IPS-18a (cell line): ENCODE data around the gene RIN3.
A peak's percentile ranks its signal among the peaks of the same experiment; 100 is the strongest.

Experiments
- H3K27ac ChIP-seq: one replicate; pipeline ENCODE4 v1.5.1; 2013; ENCODE audit warnings: low read length
- H3K27me3 ChIP-seq: one replicate; pipeline ENCODE4 v1.6.1; 2013; ENCODE audit warnings: mild to moderate bottlenecking, low read length; ENCODE audit not compliant: control insufficient read depth, insufficient read depth
- H3K36me3 ChIP-seq: one replicate; pipeline ENCODE4 v1.6.1; 2013; ENCODE audit warnings: low read depth, low read length; ENCODE audit not compliant: control insufficient read depth
- H3K4me1 ChIP-seq: one replicate; pipeline ENCODE4 v1.6.1; 2013; ENCODE audit warnings: low read depth, low read length; ENCODE audit not compliant: control insufficient read depth
- H3K4me3 ChIP-seq: one replicate; pipeline ENCODE4 v1.5.1; 2013; ENCODE audit warnings: low read length
- H3K9ac ChIP-seq: one replicate; pipeline ENCODE4 v1.6.1; 2013; ENCODE audit warnings: mild to moderate bottlenecking, low read length, moderate library complexity
- H3K9me3 ChIP-seq: one replicate; pipeline ENCODE4 v1.6.1; 2013; ENCODE audit warnings: low read depth, low read length; ENCODE audit not compliant: control insufficient read depth

The RIN3 gene, protein sequence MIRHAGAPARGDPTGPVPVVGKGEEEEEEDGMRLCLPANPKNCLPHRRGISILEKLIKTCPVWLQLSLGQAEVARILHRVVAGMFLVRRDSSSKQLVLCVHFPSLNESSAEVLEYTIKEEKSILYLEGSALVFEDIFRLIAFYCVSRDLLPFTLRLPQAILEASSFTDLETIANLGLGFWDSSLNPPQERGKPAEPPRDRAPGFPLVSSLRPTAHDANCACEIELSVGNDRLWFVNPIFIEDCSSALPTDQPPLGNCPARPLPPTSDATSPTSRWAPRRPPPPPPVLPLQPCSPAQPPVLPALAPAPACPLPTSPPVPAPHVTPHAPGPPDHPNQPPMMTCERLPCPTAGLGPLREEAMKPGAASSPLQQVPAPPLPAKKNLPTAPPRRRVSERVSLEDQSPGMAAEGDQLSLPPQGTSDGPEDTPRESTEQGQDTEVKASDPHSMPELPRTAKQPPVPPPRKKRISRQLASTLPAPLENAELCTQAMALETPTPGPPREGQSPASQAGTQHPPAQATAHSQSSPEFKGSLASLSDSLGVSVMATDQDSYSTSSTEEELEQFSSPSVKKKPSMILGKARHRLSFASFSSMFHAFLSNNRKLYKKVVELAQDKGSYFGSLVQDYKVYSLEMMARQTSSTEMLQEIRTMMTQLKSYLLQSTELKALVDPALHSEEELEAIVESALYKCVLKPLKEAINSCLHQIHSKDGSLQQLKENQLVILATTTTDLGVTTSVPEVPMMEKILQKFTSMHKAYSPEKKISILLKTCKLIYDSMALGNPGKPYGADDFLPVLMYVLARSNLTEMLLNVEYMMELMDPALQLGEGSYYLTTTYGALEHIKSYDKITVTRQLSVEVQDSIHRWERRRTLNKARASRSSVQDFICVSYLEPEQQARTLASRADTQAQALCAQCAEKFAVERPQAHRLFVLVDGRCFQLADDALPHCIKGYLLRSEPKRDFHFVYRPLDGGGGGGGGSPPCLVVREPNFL

DNA sequence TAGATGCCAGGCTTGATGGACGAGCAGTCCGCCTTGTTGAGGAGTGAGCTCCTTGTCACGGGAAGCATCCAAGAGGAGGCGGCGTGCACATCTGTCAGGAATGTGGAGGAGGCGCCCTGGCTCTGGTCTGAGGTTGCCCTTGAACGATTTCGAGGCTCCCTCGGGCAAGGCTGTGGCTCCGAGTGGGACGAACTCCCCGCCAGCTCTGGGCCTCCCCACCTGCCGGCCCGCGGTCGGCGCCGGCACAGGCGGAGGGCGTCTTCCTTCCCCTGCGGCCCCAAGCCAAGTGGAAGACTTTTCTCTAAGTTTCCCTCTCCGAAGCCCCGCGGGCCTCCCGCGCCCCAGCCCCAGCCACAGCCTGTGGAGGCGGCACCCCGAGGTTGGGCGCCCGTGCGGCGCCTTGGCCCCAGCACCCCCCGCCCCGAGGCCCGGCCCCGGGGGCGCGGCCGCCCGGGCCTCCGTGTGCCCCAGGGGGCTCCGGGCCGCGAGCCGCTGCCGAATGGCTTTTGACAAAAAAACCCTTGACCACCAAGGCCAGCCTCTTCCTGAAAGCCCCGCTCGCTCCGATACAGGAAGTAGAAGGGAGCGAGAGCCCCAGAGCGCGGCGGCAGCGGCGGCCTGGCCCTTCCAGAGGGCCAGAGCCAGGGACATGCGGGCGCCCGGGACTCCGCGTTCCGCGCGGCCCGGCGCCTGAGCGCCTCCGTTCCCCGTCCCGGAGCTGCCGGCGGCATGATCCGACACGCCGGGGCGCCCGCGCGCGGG lies at the start of gene RIN3:
RIN3 (plus strand) TSS at position 578 of the 762 bp plus-strand sequence; CDS start at position 730, 152 bp downstream.
- peak within 1 kb of the TSS; percentile 25 for H3K9ac ChIP-seq
- no peaks in the 10 kb centered on the region for H3K9me3 ChIP-seq
- H3K4me3 ChIP-seq = peak within 1 kb of the TSS; percentile 59
- H3K27ac ChIP-seq = no peak within 1 kb of the TSS
- no peaks in the 10 kb centered on the region for H3K4me1 ChIP-seq
- peaks cover 41% of the 10 kb centered on the region for H3K27me3 ChIP-seq
- H3K36me3 ChIP-seq = no peaks in the 10 kb centered on the region

DNA sequence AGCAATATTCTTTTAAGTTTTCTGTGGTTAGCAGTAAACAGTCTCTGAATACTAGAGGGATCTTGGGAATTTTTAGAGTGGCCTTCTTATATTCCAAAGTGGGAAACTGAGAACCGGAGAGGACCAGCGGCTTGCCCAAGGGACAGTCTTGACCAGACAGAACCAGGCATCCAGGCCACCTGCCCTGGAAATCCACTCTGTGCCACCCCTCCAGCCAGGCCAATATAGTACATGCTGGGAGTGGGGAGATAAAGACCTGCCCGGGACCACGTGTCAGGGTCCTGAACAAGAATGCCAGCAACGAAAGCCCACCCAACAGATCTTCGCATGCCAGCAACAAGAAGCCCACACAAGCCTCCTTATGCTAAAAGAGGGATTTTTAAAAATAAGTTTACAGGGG lies 49.4 kb upstream of the RIN3 start:
- no peaks in the 10 kb centered on the region for H3K36me3 ChIP-seq
- H3K4me3 ChIP-seq = no peak overlapping the region
- no peaks in the 10 kb centered on the region for H3K9me3 ChIP-seq
- no peak overlapping the region for H3K9ac ChIP-seq
- no peak overlapping the region for H3K27ac ChIP-seq
- H3K4me1 ChIP-seq = no peaks in the 10 kb centered on the region
- H3K27me3 ChIP-seq = no peaks in the 10 kb centered on the region

DNA sequence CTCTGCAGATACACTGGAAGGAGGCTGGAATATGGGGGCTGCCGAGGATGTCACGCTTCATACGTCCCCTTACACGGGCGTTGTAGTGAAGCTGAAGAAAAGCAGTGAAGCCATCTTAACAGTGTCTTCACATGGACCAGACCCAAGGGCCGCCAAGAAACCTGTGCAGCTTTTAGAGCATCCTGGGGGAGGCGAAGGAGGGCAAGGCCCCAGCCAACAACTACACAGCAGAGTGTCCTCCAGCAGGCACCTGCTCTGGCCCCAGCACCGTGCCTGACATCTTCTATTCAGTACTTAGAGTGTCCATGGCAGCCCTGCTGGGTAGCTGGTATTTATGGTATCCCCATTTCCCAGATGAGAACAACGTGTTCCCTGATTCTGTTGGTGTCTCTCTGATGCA lies 48.9 kb upstream of the RIN3 start:
- Histone ChIP-seq H3K9me3 (no peaks in the 10 kb centered on the region), H3K9ac (no peak overlapping the region), H3K4me3 (no peak overlapping the region), H3K27me3 (no peaks in the 10 kb centered on the region), H3K27ac (no peak overlapping the region), H3K4me1 (no peaks in the 10 kb centered on the region), H3K36me3 (no peaks in the 10 kb centered on the region)

DNA sequence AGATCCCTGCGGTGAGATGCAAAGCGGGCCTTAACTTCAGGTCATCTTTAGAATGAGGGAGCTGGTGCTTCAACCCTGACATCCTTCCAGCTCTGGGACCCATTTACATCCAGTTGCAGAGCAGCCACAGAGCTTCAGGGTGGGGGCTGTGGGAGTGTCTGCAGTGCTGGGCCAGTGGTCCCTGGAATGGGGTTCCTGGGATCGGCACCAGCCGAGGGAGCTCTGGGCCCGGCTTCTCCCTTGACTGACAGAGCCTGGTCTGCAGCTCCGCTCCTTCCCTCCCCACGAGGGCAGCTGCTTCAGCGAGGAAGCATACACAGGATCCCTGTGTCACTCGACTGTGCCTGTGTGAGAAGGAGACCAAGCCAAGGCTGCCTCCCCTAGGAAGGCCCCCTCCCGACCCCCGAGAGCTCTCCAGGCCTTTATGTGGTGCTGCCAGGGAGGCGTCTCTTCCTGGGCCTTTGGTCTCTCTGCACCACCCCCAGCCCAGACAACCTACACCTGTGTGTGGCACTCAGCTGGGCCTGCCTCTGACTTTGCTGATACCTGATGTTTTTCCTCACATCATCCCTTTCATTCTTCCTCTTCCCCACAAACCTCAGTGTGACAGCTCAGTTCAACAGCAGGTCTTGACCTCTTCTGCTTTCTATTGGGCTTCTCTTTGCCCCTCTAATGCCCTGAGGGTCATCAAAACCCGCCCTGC lies 48.1 kb upstream of the RIN3 start:
- Histone ChIP-seq H3K27me3 (no peaks in the 10 kb centered on the region), H3K9me3 (no peaks in the 10 kb centered on the region), H3K4me3 (no peak overlapping the region), H3K36me3 (no peaks in the 10 kb centered on the region), H3K9ac (no peak overlapping the region), H3K27ac (no peak overlapping the region), H3K4me1 (peaks cover 5% of the 10 kb centered on the region)

DNA sequence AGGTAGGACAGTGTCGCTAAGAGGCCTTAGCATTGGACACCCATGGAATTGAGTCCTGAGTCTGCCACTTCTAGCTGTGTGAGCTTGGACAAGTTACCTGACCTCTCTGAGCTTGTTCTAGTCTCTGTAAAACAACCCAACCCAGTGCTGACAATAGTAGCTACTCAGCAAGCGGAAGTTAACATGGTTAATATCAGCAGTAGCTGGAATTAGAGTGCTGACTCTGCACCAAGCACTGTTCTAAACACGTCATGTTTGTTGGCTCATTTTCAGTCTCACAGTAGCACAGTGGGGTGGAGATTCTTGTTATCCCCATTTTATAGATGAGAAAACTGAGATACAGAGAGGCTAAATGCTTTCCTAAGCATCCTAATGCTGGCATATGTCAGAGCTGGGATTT lies 47.5 kb upstream of the RIN3 start:
- Histone ChIP-seq H3K36me3 (no peaks in the 10 kb centered on the region), H3K27ac (no peak overlapping the region)

DNA sequence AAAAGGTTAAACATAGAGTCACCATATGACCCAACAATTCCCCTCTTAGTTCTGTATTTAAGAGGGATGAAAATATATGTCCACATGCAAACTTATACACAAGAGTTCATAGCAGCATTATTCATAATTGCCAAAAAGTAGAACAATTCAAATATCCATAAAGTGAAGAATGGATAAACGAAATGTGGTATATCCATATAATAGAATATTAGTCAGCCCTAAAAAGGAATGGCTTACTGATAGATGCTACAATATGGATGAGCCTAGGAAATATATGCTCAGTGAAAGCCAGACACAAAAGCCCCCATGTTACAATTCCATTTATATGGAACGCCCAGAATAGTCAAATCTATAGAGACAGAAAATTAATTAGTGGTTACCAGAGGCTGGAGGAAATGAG lies 44.1 kb upstream of the RIN3 start:
- Histone ChIP-seq H3K36me3 (no peaks in the 10 kb centered on the region), H3K9ac (no peak overlapping the region), H3K4me1 (peaks cover 24% of the 10 kb centered on the region), H3K27me3 (no peaks in the 10 kb centered on the region), H3K9me3 (no peaks in the 10 kb centered on the region), H3K4me3 (no peak overlapping the region), H3K27ac (no peak overlapping the region)

More for the DNA sequence above, 47.5 kb upstream of the RIN3 start:
- Histone ChIP-seq H3K9me3 (no peaks in the 10 kb centered on the region), H3K27me3 (no peaks in the 10 kb centered on the region), H3K4me3 (no peak overlapping the region), H3K4me1 (peaks cover 7% of the 10 kb centered on the region), H3K9ac (no peak overlapping the region)

DNA sequence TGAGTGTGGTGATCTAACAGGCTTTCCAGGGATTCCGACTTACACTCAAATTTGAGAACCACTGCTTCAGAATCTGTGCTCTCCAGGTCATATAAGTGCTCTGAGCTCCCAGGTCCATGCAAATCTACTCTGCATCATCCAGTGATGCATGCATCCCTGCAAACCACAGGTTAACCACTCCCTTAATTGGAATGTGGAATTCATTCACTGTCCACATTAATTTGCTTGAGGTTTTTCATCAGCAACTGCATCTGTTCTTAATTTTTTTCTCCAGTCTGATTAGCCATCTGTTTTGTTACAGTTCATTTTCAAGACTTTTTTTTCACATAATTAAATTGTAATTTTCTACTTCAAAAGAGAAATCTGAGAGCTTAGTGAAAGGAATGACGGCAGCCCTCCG lies 43.4 kb upstream of the RIN3 start:
- Histone ChIP-seq H3K27ac (no peak overlapping the region), H3K4me3 (no peak overlapping the region), H3K4me1 (peaks cover 24% of the 10 kb centered on the region), H3K36me3 (no peaks in the 10 kb centered on the region), H3K9me3 (no peaks in the 10 kb centered on the region), H3K9ac (no peak overlapping the region), H3K27me3 (no peaks in the 10 kb centered on the region)

DNA sequence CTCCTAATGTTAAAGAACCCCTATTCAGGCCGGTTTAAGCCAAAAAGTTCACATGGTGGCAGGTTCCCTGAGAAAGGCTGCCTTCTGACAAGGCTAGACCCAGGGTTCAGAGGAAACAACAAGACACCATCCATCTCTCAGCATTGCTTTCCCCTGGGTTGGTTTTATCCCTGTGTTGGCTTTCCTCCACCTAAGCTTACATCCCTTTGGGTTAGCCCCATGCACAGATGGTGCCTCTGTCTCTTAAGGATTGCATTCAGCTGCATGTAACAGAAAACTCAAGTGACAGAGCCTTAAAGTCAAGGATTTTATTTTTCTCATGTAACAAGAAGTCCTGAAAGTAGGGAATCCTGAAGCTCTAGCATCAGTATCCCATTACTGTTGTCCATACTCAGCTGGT lies 42.8 kb upstream of the RIN3 start:
- H3K27me3 ChIP-seq = no peaks in the 10 kb centered on the region
- peaks cover 24% of the 10 kb centered on the region for H3K4me1 ChIP-seq
- no peaks in the 10 kb centered on the region for H3K36me3 ChIP-seq
- no peaks in the 10 kb centered on the region for H3K9me3 ChIP-seq
- H3K4me3 ChIP-seq = no peak overlapping the region
- H3K9ac ChIP-seq = no peak overlapping the region
- no peak overlapping the region for H3K27ac ChIP-seq

DNA sequence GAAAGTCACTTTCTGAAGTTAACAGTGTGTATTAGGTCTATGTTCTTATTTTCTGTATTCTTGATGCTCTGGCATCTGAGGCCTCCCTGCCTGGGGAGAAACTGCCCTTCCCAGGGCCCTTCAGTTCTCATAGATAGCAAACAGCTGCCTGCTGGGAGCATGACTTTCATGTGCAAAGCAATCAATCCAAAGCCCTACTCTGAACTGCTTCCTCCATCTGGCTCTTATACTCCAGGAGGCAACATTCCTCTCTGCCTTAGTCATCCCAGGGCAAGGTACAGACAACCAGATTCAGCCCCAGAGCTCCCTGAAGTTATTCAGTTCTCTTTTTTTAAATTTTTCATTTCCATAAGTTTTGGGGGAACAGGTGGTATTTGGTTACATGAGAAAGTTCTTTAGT lies 41.7 kb upstream of the RIN3 start:
- no peaks in the 10 kb centered on the region for H3K9me3 ChIP-seq
- H3K27me3 ChIP-seq = no peaks in the 10 kb centered on the region
- no peak overlapping the region for H3K9ac ChIP-seq
- H3K27ac ChIP-seq = no peak overlapping the region
- no peaks in the 10 kb centered on the region for H3K36me3 ChIP-seq
- peaks cover 24% of the 10 kb centered on the region for H3K4me1 ChIP-seq
- H3K4me3 ChIP-seq = no peak overlapping the region

DNA sequence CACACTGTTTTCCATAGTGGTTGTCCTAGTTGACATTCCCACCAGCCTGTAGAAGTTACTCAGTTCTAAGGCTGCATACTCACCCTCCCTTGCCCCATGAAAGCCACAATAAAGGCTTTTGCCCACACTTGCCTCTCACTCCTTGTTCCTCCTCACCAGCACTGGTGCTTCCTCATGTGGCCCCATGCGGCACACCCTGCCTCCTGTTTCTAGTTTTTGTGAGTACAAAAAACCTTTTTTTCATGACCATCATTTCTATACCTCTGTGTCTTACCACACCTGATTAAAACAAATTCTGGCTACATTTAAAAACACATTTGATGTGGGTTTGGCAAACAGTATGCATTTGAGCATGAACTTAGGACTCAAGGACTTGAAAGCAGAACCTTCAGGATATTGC lies 40.7 kb upstream of the RIN3 start:
- H3K4me3 ChIP-seq = no peak overlapping the region
- H3K36me3 ChIP-seq = no peaks in the 10 kb centered on the region
- H3K4me1 ChIP-seq = peaks cover 24% of the 10 kb centered on the region
- no peaks in the 10 kb centered on the region for H3K27me3 ChIP-seq
- no peak overlapping the region for H3K27ac ChIP-seq
- H3K9ac ChIP-seq = no peak overlapping the region
- no peaks in the 10 kb centered on the region for H3K9me3 ChIP-seq
